Urothelium cell line (cell line): ENCODE results near the gene SHISA9.

Source experiments
- DNase-seq: peaks from one replicate; pipeline ENCODE4 v3.0.0; 2011; ENCODE audit warnings: low spot score, mixed read lengths
- FAIRE-seq: peaks from 2 replicates; lab custom pipeline; 2011; peaks lifted over from hg19 to GRCh38; lab: Jason Lieb, UNC

SHISA9 gene

DNA sequence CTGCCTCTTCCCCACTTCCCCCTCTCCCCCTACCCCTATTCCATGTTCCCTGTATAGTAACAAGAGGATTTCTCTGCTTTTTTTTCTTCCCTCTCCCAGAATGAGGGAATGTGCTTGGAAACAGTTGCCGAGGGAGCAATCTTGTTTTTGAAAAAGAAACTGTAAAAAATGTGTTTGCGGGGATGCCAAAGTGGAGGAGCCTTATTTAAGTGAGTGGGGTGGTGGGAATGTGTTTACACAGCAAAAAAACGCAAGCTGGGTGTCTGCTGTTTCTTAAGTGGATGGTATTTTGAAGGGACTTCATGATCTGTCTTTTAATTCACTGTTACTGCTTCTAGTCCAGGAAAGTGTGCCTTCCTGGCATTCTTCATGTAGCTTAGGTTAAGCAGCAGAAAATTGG lies 254.4 kb downstream of the SHISA9 start:
- DNase-seq (no peak), FAIRE-seq (no peak)

GRCh38 chr16:13157082-13157481 lies 255.7 kb downstream of the SHISA9 start:
- DNase-seq (no peak), FAIRE-seq (no peak)

DNA sequence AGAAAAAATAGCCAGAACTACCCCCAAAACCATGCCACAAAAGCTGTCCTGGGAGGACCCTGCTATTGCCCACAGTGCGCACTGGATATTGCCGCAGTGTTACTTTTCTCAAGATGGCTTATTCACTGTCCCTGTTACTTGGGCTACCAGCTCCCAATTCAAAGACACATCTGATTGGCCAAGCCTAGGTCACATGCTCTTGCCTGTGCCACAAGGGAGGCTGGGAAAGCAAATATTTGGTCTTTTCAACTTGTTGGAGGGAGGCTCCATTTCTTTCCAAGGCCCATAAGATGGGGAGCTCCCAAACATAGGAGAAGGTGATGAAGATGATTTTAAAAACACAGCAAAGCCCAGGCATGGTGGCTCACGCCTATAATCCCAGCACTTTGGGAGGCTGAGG lies 257.0 kb downstream of the SHISA9 start:
- DNase-seq, result no peak
- FAIRE-seq, result no peak

- no peak for DNase-seq
- no peak for FAIRE-seq
Measured at GRCh38 chr16:13165024-13165423, 263.6 kb downstream of the SHISA9 start.

DNA sequence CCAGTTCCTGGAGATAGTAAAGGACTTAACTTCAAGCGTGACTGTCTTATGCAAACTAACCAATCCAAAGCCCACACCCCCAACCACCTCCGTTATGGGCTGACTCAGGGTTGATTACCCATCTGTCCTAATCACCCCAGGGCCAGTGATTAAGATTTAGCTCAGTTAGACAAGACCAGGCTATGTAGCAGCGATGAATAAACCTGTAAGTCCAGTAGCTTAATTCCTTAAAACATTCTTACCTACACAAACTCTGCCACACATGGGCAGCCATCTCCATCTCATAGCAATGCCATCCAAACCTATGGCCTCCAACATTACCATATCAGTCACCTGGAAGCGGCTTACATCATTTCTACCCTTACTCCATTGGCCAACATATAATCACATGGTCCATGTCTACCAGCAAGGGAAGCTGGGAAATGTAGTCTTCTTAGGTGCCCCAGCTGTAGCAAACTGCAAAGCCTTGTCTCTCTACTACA lies 266.7 kb downstream of the SHISA9 start:
- no peak for FAIRE-seq
- peak; percentile 8 for DNase-seq

DNA sequence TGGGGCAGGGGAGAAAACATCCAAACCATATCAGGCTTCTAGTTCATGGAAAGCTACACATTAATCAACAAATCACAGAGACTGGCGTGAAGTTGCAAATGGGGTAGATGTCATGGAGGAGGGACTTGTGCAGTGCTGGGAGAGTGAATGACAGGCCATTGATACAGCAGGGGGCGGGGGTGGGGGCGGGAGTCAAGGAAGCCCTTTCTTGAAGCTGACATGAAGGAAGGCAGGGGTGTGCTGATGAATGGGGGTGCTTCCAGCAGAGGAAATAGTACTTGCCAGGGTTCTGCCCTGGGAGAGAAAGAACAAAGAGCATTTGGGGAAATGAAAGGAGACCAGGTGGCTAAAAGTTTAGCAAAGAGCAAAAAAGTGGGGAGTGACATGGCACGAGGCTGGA lies 269.9 kb downstream of the SHISA9 start:
- DNase-seq (no peak), FAIRE-seq (no peak)

- DNase-seq, result no peak
- no peak for FAIRE-seq
Measured at GRCh38 chr16:13176711-13177110, 275.3 kb downstream of the SHISA9 start.

GRCh38 chr16:13178318-13178717 lies 276.9 kb downstream of the SHISA9 start:
- no peak for DNase-seq
- FAIRE-seq, result no peak

- DNase-seq, result no peak
- no peak for FAIRE-seq
Measured at GRCh38 chr16:13181432-13181831, 280.0 kb downstream of the SHISA9 start.

DNA sequence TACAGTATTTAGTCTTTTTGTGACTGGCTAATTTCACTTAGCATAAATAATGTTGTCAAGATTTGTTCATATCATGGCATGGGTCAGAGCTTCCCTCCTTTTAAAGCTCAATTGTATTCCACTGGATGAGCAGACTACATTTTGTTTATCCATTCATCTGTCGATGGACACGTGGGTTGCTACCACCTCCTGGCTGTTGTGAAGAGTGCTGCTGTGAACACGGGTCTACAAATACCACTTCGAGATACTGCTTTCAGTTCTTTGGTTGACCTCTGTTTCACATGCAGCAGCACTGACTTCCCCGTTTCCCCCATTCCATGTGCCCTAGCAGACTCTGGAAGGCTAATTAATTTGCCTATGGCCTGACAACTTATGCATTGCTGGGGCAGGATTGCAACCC lies 285.4 kb downstream of the SHISA9 start:
- no peak for FAIRE-seq
- DNase-seq, result no peak

- no peak for DNase-seq
- no peak for FAIRE-seq
Measured at GRCh38 chr16:13189250-13189649, 287.9 kb downstream of the SHISA9 start.

DNA sequence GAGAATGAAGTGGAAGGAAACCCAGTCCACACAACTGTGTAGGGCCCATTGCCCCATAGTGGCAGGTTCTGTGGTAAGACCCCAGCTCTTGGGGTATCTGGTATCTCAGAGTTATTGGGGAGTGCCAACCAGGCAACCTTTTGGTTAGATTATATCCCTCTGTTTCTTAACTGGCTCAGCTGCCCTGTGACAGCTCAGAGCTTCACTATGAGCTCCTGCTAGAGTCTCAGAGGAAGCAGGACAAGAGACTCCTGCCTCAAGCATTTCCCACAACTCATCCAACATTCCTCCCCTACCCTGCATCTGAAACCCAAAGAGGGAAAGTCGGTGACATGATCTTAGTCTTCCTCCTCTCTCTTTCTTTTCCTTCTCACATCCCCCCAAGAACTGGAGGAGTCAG lies 292.3 kb downstream of the SHISA9 start:
- DNase-seq (no peak), FAIRE-seq (no peak)

DNA sequence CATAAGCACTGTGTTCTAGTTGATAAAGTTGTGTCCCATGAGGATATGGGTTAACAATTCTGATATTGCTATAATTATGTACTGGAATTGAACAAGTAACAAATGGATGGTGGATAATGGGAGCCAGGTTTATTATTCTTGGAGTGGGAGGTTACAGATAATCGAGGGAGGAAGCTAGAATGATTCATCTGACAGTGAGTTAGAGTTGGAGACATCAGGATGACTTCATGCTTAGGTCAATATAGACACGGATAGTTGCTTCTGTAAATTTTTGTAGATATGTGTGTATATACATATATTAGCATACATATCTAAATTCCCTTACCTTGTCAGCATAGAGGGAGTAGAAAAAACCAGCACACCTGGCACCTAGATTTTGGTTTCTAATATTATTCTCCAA lies 293.4 kb downstream of the SHISA9 start:
- FAIRE-seq (peak; percentile 40), DNase-seq (no peak)

GRCh38 chr16:13203725-13204124 lies 302.3 kb downstream of the SHISA9 start:
- FAIRE-seq (no peak), DNase-seq (no peak)

GRCh38 chr16:13205352-13205751 lies 304.0 kb downstream of the SHISA9 start:
- FAIRE-seq (no peak), DNase-seq (no peak)

GRCh38 chr16:13206606-13207005 lies 305.2 kb downstream of the SHISA9 start:
- no peak for DNase-seq
- no peak for FAIRE-seq

- FAIRE-seq, result no peak
- DNase-seq, result no peak
Measured at GRCh38 chr16:13207151-13207550, 305.8 kb downstream of the SHISA9 start.

- DNase-seq (no peak), FAIRE-seq (no peak)
Measured at GRCh38 chr16:13223666-13224065, 322.3 kb downstream of the SHISA9 start.

- no peak for FAIRE-seq
- DNase-seq, result no peak
Measured at GRCh38 chr16:13229039-13229438, 327.6 kb downstream of the SHISA9 start.

- DNase-seq (peak; percentile 17), FAIRE-seq (no peak)
Measured at GRCh38 chr16:13231365-13231764, 330.0 kb downstream of the SHISA9 start.

- DNase-seq, result no peak
- FAIRE-seq, result no peak
Measured at GRCh38 chr16:13234999-13235398, 333.6 kb downstream of the SHISA9 start.

DNA sequence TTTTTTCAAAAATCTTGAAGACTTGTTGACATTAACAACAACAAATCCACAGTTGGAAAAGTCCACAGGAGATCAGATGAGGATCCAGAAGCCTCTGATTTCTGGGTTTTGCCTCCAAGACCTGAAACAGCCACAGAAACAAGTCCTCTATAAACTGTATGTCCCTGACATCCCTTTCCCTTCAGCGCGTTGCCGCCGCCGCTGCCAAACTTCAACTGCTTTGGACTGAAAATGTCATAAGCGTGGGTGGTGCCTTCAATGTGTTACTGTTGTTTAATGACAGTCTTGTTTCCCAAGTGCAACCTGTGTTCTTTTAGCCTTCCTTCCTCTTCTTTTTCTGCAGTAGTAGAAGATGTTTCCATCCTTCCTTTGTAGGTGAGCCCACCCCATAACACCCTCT lies 334.9 kb downstream of the SHISA9 start:
- FAIRE-seq (no peak), DNase-seq (no peak)

GRCh38 chr16:13238182-13238581 lies 336.8 kb downstream of the SHISA9 start:
- DNase-seq, result no peak
- FAIRE-seq, result no peak

- no peak for DNase-seq
- FAIRE-seq, result peak; percentile 40
Measured at GRCh38 chr16:13242201-13242600, 340.8 kb downstream of the SHISA9 start.
